ENCODE data around the gene ALMS1. TPM values are rescaled to one million over a fixed set of nuclear protein-coding genes. Genes with fewer than 3 reads are reported as not detected.

Gene ALMS1
- total and polyA plus RNA-seq, 2 of the 4 experiments (the other 2 are of a cell fraction) = 20.8 to 52.8 TPM

DNA sequence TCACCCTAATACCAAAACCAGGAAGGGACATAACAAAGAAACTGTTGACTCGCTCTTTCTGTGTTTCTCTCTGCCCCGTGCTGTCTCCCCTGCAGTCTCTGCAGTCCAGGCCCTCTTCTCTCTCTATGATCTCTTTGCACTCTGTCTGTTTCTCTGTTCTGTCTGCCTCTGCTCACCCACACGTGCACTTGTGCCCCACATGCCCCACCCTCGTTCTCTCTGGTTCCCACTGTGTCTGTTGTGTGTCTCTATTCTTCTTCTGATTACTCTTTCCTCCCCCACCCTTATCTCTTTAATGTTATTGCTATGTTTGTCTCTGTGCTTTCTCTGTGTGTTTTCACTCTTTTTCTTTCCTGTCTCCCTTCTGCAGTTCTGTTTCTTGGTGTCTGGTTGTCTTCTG is 202.5 kb downstream of the ALMS1 start:
- no peaks in the 10 kb centered on the region for H3K4me1 ChIP-seq (ENCODE audit: control insufficient read depth, insufficient read depth, low read length)
- no peak overlapping the region for H3K14ac ChIP-seq (replicated peaks; ENCODE audit: low read depth, low read length)
- BruUV-seq (replicated peaks) = no TSS peak
- H3K23ac ChIP-seq (ENCODE audit: low read depth, low read length) = no peak overlapping the region
- H4K5ac ChIP-seq (ENCODE audit: low read depth, low read length) = no peak overlapping the region
- in situ Hi-C loops (cut with MboI; ENCODE audit: low sequenced_read_pairs) = no loop called here
- H3K36me3 ChIP-seq (ENCODE audit: control insufficient read depth, insufficient read depth, low read length) = no peaks in the 10 kb centered on the region
- H3K9ac ChIP-seq (ENCODE audit: low read depth, low read length) = no peak overlapping the region
- H3K9me1 ChIP-seq (ENCODE audit: insufficient read depth, low read length) = no peaks in the 10 kb centered on the region; the same call in 1 of the 2 replicates
- no peaks in the 10 kb centered on the region for H4K20me1 ChIP-seq (ENCODE audit: insufficient read depth, low read length)
- intact Hi-C loops (cut with micrococcal nuclease) = no loop called here
- no peaks in the 10 kb centered on the region for H3K79me1 ChIP-seq (ENCODE audit: low read depth in 1 of 2, low read length in 2 of 2)
- H2AK5ac ChIP-seq (ENCODE audit: low read depth, low read length) = no peak overlapping the region
- H4K8ac ChIP-seq (ENCODE audit: low read depth in 2 of 2, low read length in 2 of 2) = no peak overlapping the region
- no peak overlapping the region for H2BK15ac ChIP-seq (ENCODE audit: low read depth, low read length)
- H3K27me3 ChIP-seq (ENCODE audit: control insufficient read depth, insufficient read depth, low read length) = no peaks in the 10 kb centered on the region
- ATAC-seq (ENCODE audit: low read depth) (peak; percentile 35; the same call in 1 of the 2 replicates), DNase-seq (no peak)
- CTCF ChIA-PET = no interaction called here
- H2AK9ac ChIP-seq (replicated peaks; ENCODE audit: low read depth, low read length, poor library complexity) = no peak overlapping the region
- WGBS, 2 experiments (ENCODE audit: extremely low coverage in 2 of 2, insufficient read length in 1 of 2) = 66% methylated on average over 2 of the region's 4 CpGs; no CpG with 5 or more reads in 1 of the 2 experiments
- H3K27ac ChIP-seq (ENCODE audit: insufficient read depth, low read length) = no peak overlapping the region
- POLR2A ChIA-PET (ENCODE audit: unreplicated experiment) = no interaction called here
- no peak overlapping the region for H3K4me3 ChIP-seq (ENCODE audit: insufficient read depth, low read depth, low read length)
- H2BK120ac ChIP-seq (ENCODE audit: low read depth, low read length) = no peak overlapping the region
- H2BK5ac ChIP-seq (ENCODE audit: low read depth, low read length, poor library complexity, severe bottlenecking) = no peak overlapping the region
- TF ChIP-seq SMC3 (IDR thresholded peaks at IDR 0.05; ENCODE audit: low read depth, low read length) (no peak), MXI1 (IDR thresholded peaks at IDR 0.05; ENCODE audit: borderline replicate concordance, low read depth, low read length) (no peak)
- dilution Hi-C loops (cut with HindIII; ENCODE audit: low sequenced_read_pairs, unreplicated experiment) = no loop called here
- no peak overlapping the region for H4K91ac ChIP-seq (ENCODE audit: insufficient read depth, low read depth, low read length)
- H3K9me3 ChIP-seq (ENCODE audit: control insufficient read depth, insufficient read depth, low read length) = no peaks in the 10 kb centered on the region
- H3K56ac ChIP-seq (ENCODE audit: extremely low read depth, insufficient read depth, low read length) = no peak overlapping the region
- no peak overlapping the region for H3K4ac ChIP-seq (ENCODE audit: low read depth, low read length)
- no peak overlapping the region; the same call in 1 of the 2 replicates for H3K4me2 ChIP-seq (ENCODE audit: low read depth, low read length)
- no peak overlapping the region for H3K18ac ChIP-seq (ENCODE audit: low read depth, low read length)
- H2BK20ac ChIP-seq (ENCODE audit: low read depth, low read length) = no peak overlapping the region
- no peak overlapping the region for H2AFZ ChIP-seq (replicated peaks; ENCODE audit: low read length, poor library complexity)

Measured in IMR-90 (cell line).